SIG-M5 treated with dmso at 0.1 percent for 504 hours (cell line): ENCODE results near the gene VSIG4.
A peak's percentile ranks its signal among the peaks of the same experiment; 100 is the strongest.
"Not testable (repeated sequence)": the region's sequence is repeated elsewhere in the genome, so short reads cannot be mapped to it uniquely, and the experiment has no call there.

Experiments
- DNase-seq: peaks from one replicate; lab custom pipeline; 2025; ENCODE audit not compliant: unreplicated experiment; lab: John Stamatoyannopoulos, UW

The VSIG4 gene, protein sequence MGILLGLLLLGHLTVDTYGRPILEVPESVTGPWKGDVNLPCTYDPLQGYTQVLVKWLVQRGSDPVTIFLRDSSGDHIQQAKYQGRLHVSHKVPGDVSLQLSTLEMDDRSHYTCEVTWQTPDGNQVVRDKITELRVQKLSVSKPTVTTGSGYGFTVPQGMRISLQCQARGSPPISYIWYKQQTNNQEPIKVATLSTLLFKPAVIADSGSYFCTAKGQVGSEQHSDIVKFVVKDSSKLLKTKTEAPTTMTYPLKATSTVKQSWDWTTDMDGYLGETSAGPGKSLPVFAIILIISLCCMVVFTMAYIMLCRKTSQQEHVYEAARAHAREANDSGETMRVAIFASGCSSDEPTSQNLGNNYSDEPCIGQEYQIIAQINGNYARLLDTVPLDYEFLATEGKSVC

DNA sequence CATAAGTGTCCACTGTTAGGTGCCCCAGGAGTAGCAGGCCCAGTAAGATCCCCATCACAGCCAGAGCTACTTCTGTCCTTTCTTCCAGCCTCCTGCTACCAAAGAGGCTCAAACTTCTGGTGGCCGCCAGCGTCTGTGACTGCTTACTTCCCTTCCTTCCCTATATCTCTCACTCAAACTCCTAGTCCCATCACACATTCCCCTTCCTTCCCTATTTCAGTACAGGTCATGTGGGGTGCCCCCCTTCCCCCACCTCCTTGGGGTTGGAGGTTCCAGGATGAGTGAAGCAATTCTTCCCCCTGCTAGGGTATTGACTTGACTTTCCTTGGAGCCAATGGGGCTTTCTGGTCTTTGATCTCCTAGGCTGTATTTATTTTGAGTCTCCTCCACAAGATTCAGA lies at the start of gene VSIG4:
Gene VSIG4, minus strand, starts transcription at position 137 of the 400 bp plus-strand sequence. Its CDS starts 82 bp downstream, at position 55.
- no peak for DNase-seq

DNA sequence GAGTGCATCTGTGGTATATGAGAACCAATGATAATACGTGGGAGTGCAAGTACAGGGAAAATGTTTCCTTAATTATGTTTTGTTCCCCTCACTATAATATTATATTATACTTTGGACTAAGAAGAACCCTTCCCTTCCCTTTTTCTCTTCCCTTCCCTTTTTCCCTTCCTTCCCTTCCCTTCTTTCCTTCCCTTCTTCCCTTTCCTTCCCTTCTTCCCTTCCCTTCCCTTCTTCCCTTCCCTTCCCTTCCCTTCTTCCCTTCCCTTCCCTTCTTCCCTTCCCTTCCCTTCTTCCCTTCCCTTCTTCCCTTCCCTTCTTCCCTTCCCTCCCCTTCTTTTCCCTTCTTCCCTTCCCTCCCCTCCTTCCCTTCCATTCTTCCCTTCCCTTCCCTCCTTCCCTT lies 36.9 kb upstream of the VSIG4 start:
- DNase-seq: no peak

DNA sequence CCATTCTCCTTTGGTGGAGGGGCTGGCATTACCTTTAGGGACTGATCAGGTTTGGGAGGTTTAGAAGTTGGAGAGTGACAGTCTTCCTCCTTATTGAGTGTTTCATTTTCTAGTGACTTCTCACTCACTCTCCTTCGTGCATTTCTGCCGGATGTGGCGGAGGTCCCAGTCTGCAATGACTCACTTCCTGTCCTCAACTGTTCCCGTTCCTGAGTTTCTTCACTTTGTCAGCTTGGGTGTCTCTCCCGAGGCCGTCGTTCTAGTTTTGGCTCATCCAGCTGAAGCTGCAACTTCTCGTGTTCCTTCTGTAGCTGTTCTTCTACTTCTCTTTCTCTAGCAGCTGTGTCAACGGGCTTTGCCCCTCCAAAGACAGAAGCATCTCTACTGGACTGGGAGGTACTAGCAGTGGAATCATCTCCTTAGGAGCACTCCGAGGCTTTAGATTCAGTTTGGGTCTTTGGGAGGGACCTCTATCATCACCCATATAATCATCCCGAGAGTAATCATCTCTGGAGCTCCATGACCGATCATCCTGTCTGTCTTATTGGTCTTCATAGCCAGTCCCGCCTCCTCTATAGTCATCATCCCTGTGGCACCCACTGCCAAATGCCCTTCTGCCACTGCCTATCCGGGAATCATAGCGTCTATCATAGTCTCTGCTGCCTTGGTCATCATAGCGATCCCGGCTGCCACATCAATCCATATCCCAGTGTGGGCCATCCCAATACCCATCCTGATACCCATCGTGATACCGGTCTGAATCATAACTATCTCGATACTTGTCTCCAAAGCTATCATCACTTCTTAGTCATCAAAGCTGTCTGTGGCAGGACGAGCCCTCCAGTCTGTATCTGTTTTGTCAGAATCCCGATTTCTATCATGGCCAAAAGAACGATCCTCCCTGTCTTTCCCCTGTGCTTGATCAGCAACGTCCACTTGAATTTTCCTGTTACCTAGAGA lies 35.3 kb upstream of the VSIG4 start:
- DNase-seq: peak; percentile 89

DNA sequence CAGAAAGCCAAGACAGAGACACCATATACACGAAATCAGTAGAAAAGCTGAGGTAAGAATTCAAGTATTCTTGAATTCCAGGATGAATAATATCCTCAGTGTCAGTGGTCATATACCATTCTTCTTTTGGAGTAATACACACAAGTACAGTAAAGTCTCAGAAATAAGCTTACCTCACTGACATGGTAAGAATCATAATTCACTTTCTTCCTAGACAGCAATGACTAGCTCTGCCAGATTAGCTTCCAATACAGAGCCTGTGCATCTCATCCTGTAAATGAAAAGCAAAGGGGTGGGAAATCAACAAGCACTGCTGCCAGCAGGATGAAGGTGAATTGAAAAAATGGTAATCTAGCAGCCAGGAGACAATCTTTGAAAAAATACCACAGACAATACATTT lies 31.2 kb upstream of the VSIG4 start:
- DNase-seq: no peak

DNA sequence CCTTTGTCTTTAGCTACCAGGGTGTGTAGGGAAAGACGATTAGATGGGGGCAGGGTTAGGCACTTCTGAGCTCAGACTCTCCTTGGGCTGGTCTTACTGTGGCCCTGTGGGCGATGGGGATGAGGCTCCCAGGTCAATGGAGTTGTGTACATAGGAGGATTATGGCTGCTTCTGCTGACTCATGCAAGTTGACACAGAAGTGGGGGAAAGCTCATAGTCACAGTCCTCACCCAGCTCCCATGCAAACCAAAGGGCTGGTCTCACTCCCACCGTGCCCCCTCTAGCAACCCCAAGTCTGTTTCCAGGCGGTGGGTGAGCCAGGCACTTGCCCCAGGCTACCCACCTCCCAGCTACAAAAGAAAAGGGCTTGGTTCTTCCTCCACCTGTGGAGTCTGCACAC lies 24.4 kb upstream of the VSIG4 start:
- DNase-seq: no peak

DNA sequence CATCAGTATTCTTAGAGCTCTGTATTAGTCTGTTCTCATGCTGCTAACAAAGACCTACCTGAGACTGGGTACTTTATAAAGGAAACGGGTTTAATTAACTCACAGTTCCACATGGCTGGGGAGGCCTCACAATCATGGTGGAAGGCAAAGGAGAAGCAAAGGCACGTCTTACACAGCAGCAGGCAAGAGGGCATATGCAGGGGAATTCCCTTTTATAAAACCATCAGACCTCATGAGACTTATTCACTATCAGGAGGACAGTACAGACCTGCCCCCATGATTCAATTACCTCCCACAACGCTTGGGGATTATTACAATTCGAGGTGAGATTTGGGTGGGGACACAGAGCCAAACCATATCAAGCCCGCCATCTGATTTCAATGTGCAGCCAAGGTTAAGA lies 17.1 kb upstream of the VSIG4 start:
- not testable (repeated sequence) for DNase-seq

DNA sequence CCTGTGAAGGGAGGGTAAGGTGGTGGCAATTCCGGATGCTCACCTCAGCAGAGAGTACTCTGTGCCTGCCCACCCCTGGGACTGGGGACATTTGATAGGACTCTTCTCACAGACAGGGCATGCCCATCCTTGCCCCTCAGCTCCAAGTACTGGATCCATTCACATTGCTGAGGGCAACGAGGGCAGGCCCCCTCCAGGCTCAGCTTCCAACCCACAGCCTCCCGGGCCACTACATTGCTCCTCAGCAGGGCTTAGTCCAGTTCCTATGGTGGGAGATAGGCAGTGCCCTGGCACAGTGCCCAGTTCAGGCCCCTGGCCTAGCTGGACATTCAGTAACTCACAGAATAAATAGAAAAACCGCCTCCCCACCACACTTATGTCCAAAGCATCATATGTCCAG lies 15.1 kb upstream of the VSIG4 start:
- no peak for DNase-seq

DNA sequence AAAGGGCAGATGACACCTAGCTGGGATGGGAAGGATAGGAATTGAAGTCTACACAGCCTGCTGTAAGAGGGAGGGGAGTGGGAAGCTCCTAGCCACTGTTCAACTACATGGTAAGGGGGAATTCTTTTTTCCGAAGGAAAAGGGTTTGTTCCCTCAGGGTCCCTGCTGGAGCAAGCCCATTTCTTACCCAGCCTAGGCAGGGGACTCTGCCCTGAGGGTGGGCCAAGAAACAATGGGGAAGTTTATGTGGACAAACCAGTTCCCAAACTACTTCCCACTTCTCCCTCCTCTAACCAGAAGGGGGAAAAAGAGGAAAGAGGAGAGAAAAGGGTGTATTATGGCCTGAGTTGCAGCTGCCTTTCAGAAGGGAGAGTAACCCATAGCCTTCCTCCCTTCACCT lies 13.5 kb upstream of the VSIG4 start:
- no peak for DNase-seq

DNA sequence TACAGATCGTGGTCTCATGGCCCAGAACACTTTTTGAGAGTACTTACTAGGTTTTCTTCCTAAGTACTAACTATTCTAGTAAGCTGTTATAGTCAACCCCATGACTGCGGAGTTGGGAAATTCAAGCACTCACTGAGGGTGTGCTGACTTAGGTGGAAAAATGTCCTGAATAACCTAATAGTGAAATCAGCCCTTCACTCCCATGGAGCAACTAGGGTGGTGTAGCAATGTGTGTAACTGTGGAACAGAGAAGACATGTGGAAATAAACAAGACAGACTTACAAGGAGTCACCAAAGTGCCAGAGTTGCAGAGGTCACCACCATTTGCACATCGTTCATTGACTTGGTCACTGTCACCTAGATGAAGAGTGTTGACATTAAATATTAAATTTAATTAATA lies 12.1 kb upstream of the VSIG4 start:
- DNase-seq: no peak

DNA sequence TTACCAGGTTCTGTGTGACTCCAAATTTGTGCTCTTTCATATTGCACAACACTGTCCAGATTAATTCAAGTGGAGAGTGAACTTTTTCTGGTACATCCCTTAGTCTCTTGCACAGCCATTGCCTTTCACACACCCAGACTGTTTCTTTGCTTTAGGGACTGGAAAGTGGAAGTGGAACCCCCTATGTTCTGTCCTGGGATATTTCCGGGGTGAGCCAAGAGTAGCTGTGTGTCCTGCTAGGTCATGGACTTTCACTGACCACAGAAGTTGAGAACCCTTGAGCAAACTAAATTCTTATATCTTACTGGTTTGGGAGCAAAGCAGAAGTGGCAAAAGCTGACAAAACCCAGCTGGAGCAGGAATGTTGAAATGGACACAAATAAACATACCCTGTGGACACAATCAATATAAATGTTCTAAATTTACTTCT lies 10.3 kb upstream of the VSIG4 start:
- DNase-seq: peak; percentile 77

DNA sequence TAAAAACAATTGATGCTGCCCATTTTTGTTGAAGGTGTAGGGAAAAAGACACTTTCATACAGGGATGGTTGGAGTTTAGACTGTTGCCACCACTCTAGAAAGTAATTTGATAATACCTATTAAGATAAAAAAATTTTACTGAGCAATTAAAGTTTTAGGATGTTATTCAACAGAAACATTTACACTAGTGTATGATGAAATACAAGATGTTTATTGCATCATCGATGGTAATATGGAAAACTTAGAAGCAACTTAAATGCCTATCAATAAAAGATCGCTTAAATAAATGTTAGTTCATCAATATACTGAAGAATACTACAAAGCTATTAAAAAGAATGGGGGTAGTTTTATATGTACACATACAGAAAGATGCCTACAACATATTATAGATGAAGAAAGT lies 9.2 kb upstream of the VSIG4 start:
- DNase-seq: no peak

DNA sequence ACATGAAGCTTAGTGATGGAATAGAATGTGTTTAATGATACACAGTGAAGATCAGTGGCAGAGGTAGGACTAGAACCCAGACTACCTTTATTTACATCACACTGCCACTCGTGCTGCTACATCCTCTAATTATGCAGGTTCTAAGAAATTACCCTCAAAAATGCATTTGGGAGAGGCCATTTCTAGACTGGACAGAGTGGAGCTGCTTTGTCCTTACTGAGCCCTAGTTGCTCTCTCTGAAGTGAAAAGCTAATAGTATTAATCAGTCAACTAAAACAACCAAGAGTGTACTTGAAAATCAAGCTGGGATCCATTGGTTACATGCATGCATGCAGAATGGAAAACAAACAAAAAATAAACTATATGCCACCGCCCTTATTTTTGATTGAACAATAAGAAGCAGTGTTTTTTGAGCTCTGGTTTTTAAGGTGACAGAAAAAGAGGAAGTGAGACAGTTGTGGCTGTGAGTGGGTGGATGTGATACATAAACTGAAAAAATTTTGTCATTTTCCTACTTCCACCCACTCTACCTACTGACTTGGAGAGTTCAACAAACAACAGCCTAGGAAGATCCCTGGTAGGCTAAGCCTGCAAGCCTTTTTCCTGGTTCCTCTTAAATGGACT lies 6.8 kb upstream of the VSIG4 start:
- DNase-seq: peak; percentile 86

DNA sequence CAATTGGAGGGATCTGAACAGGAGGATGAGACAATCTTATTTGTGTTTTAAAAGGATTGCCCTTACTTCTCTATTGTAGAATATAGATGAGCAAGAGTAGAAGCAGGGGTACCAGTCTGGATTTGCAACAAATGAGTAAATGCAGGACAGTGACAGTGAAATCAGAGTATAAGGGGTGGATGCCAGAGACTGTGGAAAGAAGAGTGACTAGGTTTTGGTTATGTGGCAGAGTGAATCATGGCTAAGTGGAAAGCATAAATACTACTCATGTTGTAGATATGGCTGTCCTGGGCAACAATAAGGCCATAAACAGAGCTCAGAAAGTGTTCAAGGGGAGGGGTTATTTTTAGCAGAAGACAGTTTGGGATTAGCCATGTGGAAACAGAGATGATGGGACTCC lies 6.0 kb upstream of the VSIG4 start:
- DNase-seq: no peak

DNA sequence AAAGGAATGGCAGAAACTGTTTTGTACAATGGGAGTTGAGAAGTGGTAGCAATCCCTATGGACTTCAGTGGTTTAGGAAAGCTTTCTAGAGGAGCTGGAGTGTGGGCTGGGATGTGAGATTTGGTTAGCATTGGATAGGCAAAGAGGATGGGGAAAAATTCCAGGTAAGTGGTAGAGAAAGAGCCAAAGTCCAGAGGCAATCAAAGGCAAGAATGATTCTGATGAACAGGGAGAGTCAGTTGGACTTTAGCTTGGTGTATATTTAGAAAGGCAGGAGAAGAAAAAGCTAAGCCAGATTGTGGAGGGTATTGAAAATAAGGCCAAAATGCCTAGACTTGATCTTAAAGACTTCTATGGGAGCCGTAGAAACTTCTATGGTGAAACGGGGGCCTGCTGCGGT lies 3.7 kb upstream of the VSIG4 start:
- DNase-seq: no peak

DNA sequence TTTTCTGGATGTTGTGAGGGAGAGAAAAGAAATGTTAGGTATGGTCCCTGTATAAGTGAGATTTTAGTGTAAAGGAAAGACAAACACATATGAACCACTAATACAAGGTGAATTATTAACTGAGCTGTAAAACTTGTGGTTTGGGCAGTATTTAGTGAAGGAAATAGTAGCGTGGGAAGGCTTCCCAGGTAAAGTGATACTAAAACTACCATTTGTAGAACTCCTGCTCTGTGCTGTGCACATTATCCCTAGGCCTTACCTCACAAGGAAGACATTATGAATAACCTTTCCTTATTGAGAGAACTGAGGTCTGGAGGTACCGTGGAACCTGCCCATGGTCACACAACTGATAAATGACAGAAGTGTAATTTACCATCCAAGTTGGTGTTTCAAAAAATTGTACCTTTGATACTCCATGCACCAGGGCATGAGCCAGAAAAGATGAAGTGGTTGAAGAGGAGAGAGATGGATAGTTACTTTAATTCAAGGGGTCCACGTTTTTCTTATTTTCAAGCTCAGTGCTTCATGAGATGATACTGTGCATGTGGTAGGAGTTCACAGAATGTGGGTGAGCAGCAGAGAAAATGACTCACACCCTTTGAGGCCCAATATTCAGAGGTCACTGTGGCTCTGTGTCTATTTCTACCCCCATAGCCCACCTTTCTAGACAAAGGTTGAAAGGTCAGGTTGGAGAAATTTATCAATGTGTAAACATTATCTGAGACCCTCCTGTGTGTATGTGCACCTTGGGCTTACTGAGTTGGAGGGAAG lies 2.6 kb upstream of the VSIG4 start:
- no peak for DNase-seq

DNA sequence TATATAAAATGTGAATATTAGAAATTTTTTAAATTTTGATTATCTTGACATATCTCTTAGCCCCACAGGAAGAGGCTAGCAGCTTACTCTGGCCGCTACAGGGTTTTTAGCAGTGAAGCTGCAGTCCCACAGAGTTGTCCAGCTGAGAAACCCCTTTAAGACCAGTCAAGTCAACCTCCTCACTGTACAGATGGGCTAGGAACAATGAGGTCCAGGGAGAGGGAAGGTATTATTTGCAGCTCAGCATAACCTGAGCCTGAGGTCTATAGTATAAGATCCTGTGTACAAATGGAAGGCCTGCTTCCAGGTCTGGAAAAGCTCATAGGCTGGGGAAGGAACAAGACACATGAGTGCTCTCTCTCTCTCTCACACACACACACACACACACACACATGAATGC lies 1.8 kb downstream of the VSIG4 start:
- DNase-seq: no peak

DNA sequence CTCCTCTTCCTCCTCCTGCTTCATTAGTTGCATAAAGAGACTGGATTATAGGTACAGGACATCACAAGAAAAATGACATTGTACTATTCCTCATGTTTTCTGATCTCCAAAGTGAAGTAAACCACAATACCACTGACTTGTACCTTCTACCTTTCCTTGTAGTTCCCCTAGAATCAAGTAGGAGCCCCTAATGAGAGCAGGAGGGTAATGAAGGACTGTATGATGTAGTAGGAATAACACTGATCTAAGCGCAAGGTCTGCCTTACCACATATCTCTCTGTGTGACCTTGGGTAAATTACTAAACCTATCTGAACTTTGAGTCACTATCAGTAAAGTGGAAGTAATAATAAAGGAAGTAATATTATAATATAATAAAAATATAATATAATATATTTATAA lies 3.6 kb downstream of the VSIG4 start:
- DNase-seq: no peak

DNA sequence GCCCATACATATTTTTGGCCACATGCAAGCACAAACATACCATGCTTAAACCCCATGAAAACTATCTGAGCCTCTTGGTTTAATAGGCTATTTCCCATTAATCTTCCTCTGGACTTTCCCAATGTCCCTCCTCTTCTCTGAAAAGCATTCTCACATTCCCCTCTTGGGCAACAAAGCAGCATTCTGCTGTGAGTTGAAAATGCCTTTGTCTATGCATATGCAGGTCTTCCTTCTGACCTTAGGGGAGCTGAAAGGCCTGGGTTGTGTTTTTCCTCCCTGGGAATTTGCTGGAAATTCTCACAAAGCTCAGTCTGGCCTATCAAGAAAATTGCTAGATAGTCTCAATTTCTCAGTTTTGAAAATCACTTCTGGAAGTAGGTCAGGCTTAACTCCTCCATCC lies 4.2 kb downstream of the VSIG4 start:
- DNase-seq: no peak

DNA sequence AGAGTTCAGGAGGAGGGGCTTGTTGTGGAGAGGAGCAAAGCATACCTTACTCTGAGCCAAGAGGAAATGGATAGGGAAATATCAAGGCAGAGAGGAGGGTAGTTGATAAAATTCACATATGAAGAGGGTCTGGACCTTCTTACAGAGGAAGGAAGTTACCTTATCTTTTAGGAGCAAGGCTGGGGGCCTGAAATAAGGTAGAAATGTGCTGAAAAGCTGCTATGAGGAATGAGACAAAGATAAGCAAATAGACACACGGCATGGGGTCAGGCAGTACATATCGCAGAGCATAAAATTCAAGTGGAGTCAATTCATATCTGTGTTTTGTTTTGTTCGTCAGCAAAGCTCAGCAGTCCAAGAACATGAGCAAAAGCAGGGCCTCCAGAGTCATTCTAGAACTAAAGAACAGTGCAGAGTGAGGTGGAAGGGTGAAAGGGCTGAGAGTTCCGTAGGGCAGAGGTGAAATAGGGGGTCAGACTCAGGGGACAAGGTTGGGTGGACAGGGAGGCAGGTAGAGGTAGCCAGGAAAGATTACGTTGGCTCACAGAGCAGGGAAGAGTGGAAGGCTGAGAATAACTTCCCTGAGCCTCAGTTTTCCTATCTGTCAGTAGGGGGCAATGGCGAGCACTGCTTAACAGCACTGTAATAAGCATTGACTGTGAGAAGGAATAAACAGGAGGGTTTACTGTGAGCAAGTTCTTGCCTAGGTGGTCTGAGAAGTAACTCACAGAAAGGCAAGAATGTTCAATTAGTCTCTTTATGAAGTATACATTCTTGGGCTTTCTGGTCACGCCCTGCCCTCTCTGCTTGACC lies 9.2 kb downstream of the VSIG4 start:
- peak; percentile 51 for DNase-seq

DNA sequence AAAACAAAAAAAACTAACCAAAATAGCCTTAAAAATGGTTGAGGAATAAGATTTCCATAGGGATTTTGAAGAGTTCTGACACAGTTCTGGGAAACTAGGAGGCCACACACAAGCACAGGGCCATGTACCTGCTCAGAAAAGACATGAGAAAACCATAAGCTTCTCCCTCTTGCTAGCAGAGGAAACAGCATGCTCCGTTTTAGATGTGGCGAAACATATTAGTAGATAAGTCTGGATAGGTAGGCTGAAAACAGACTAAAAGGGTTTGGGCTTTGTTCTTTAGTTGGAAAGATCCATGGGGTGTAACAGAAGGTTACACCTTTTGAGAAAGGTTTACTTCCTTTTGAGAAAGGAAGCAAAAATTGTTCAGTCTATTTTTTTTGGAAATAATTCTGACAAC lies 10.9 kb downstream of the VSIG4 start:
- no peak for DNase-seq
